ENCODE data around the gene DDX43.
"Not testable (repeated sequence)": the region's sequence is repeated elsewhere in the genome, so short reads cannot be mapped to it uniquely, and the experiment has no call there.

The DDX43 gene

GRCh38 chr6:73388800-73389512 lies 5.7 kb upstream of the DDX43 start:
- DNase-seq, result peak in 26 of 56 donors; percentile 1 to 36 (median 15)

- DNase-seq, result no peak
These were observed 4.8 kb upstream of the DDX43 start for GRCh38 chr6:73389854-73390253.

- DNase-seq, result no peak
These were observed 3.0 kb upstream of the DDX43 start for GRCh38 chr6:73391675-73392074.

GRCh38 chr6:73392188-73392587 lies 2.4 kb upstream of the DDX43 start:
- DNase-seq, result not testable (repeated sequence)

GRCh38 chr6:73393278-73393677 lies 1.4 kb upstream of the DDX43 start:
- no peak for DNase-seq

GRCh38 chr6:73395875-73396274 lies 1.2 kb downstream of the DDX43 start:
- DNase-seq, result no peak

GRCh38 chr6:73400656-73401055 lies 6.0 kb downstream of the DDX43 start:
- no peak for DNase-seq

- DNase-seq, result no peak
These were observed 14.8 kb downstream of the DDX43 start for GRCh38 chr6:73409395-73409794.

GRCh38 chr6:73413102-73413501 lies 18.5 kb downstream of the DDX43 start:
- no peak for DNase-seq

- DNase-seq, result no peak
These were observed 23.6 kb downstream of the DDX43 start for GRCh38 chr6:73418081-73418741.

- DNase-seq, result no peak
These were observed 26.9 kb downstream of the DDX43 start for GRCh38 chr6:73421534-73421933.

GRCh38 chr6:73435236-73435635 lies 40.6 kb downstream of the DDX43 start:
- no peak for DNase-seq

GRCh38 chr6:73443555-73443954 lies 48.9 kb downstream of the DDX43 start:
- DNase-seq, result no peak

GRCh38 chr6:73451223-73452106 lies 56.8 kb downstream of the DDX43 start:
- DNase-seq, result peak in 18 of 56 donors; percentile 4 to 52 (median 28)

GRCh38 chr6:73452107-73452461 lies 57.5 kb downstream of the DDX43 start, which contains the start of gene CGAS:
Gene CGAS (minus strand): TSS chr6:73452297. CDS start chr6:73452181, 116 bp downstream.
- DNase-seq, result peak in 44 of 56 donors; percentile 1 to 62 (median 28)

GRCh38 chr6:73455865-73456629 lies 61.4 kb downstream of the DDX43 start:
- no peak for DNase-seq

GRCh38 chr6:73459474-73459873 lies 64.8 kb downstream of the DDX43 start:
- DNase-seq, result peak in 1 of 56 donors; percentile 2

GRCh38 chr6:73460056-73460455 lies 65.4 kb downstream of the DDX43 start:
- DNase-seq, result peak in 37 of 56 donors; percentile 0 to 61 (median 22)

- peak; percentile 24 to 94 (median 76) for DNase-seq
These were observed 67.1 kb downstream of the DDX43 start, which contains the start of gene MTO1 for GRCh38 chr6:73461537-73462350. Gene MTO1 (plus strand): TSS chr6:73461737. CDS start chr6:73461855, 118 bp downstream.

Measured in amygdala (tissue), 56 donors.